ENCODE data around the gene ZFP92. TPM values are rescaled to one million over a fixed set of nuclear protein-coding genes. Genes with fewer than 3 reads are reported as not detected.

Gene ZFP92
- polyA plus RNA-seq, 1 donor (not counting 4 experiments of a cell fraction or from before 2014, with no cell fraction given), result 0.64 TPM

DNA sequence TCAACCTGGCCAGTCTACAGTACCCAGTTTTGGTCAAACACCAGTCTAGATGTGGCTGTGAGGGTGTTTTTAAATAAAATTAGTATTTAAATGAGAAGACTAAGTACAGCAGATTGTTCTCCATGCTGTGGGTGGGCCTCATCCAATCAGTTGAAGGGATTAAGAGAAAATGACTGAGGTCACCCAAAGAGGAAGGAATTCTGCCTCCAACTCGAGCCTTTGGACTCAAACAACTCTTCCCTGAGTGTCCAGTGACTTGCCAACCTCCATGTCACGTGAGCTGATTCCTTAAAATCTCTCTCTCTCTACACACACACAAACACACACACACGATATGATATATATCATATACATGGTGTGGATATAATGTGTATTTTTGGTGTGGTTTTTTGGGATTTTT, 24.6 kb downstream of the ZFP92 start:
- Histone ChIP-seq H3K9me1 (ENCODE audit: control insufficient read depth, extremely low read depth, insufficient read depth, low read length) (no peaks in the 10 kb centered on the region), H3K4me1 (ENCODE audit: control insufficient read depth, extremely low read depth, insufficient read depth, low read length) (no peaks in the 10 kb centered on the region), H4K20me1 (ENCODE audit: control insufficient read depth, extremely low read depth, insufficient read depth, low read length) (no peaks in the 10 kb centered on the region), H3K36me3 (ENCODE audit: control insufficient read depth in 2 of 2, extremely low read depth in 1 of 2, insufficient read depth in 2 of 2, low read length in 2 of 2) (no peaks in the 10 kb centered on the region), H3K27ac (ENCODE audit: control insufficient read depth, insufficient read depth, low read length) (no peak overlapping the region), H3K79me2 (ENCODE audit: control insufficient read depth, insufficient read depth, low read length) (no peaks in the 10 kb centered on the region), H3K9me3 (ENCODE audit: control insufficient read depth, low read depth, low read length) (no peaks in the 10 kb centered on the region), H3K9ac (ENCODE audit: control insufficient read depth, extremely low read depth, insufficient read depth, low read length) (no peak overlapping the region), H3K27me3 (ENCODE audit: control insufficient read depth, extremely low read depth, insufficient read depth, low read length) (no peaks in the 10 kb centered on the region), H2AFZ (ENCODE audit: control insufficient read depth, low read length) (no peak overlapping the region), H3K4me3 (ENCODE audit: control insufficient read depth in 2 of 3, extremely low read depth in 1 of 3, insufficient read depth in 2 of 3, low read depth in 1 of 3, low read length in 3 of 3) (no peak overlapping the region), H3K4me2 (ENCODE audit: control insufficient read depth, extremely low read depth, insufficient read depth, low read depth, low read length) (no peak overlapping the region)
- DNase-seq (ENCODE audit: low read depth, low spot score) (no peak), FAIRE-seq (no peak)
- dilution Hi-C loops (cut with MboI; ENCODE audit: extremely low pct_ligation_motif_present, low sequenced_read_pairs), result no loop called here
- no peak for TF ChIP-seq EZH2 (IDR thresholded peaks at IDR 0.05; ENCODE audit: low read length)
- TF ChIP-seq, protein P1, sequence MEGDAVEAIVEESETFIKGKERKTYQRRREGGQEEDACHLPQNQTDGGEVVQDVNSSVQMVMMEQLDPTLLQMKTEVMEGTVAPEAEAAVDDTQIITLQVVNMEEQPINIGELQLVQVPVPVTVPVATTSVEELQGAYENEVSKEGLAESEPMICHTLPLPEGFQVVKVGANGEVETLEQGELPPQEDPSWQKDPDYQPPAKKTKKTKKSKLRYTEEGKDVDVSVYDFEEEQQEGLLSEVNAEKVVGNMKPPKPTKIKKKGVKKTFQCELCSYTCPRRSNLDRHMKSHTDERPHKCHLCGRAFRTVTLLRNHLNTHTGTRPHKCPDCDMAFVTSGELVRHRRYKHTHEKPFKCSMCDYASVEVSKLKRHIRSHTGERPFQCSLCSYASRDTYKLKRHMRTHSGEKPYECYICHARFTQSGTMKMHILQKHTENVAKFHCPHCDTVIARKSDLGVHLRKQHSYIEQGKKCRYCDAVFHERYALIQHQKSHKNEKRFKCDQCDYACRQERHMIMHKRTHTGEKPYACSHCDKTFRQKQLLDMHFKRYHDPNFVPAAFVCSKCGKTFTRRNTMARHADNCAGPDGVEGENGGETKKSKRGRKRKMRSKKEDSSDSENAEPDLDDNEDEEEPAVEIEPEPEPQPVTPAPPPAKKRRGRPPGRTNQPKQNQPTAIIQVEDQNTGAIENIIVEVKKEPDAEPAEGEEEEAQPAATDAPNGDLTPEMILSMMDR (optimal IDR thresholded peaks at IDR 0.05 in 1 of 3, IDR thresholded peaks at IDR 0.05 in 1 of 3, conservative IDR thresholded peaks at IDR 0.05 in 1 of 3; ENCODE audit: extremely low read depth in 1 of 3, insufficient read depth in 2 of 3, low read length in 3 of 3), result no peak

DNA sequence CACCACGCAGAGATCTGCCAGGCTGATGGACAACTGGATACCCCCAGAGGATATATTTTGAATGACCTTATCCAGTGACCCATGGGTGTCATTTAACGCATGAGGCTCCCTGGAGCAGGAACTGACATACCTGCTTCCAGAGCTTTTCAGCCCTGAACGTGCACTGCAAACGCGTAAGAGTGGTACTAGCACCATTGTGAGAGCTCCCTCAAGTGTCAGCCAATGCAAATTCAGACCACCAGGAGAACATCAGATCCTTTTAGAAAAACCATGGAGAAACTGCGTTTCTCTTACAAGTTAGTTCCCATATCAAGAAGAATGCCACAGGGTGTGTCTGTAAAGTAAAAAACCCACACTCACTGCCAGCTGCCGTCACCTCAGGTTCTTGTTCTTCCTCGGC, 27.3 kb downstream of the ZFP92 start:
- no peak overlapping the region for H3K9ac ChIP-seq (ENCODE audit: control insufficient read depth, extremely low read depth, insufficient read depth, low read length)
- H3K4me3 ChIP-seq (ENCODE audit: control insufficient read depth in 2 of 3, extremely low read depth in 1 of 3, insufficient read depth in 2 of 3, low read depth in 1 of 3, low read length in 3 of 3), result no peak overlapping the region
- H3K27ac ChIP-seq (ENCODE audit: control insufficient read depth, insufficient read depth, low read length), result no peak overlapping the region
- H4K20me1 ChIP-seq (ENCODE audit: control insufficient read depth, extremely low read depth, insufficient read depth, low read length), result no peaks in the 10 kb centered on the region
- FAIRE-seq, result no peak
- H3K79me2 ChIP-seq (ENCODE audit: control insufficient read depth, insufficient read depth, low read length), result no peaks in the 10 kb centered on the region
- no peak for TF ChIP-seq EZH2 (IDR thresholded peaks at IDR 0.05; ENCODE audit: low read length)
- TF ChIP-seq, protein P1 (optimal IDR thresholded peaks at IDR 0.05 in 1 of 3, IDR thresholded peaks at IDR 0.05 in 1 of 3, conservative IDR thresholded peaks at IDR 0.05 in 1 of 3; ENCODE audit: extremely low read depth in 1 of 3, insufficient read depth in 2 of 3, low read length in 3 of 3), result peak in 2 of 3 experiments; percentile 22 to 47
- no peak for DNase-seq (ENCODE audit: low read depth, low spot score)
- no peaks in the 10 kb centered on the region for H3K9me1 ChIP-seq (ENCODE audit: control insufficient read depth, extremely low read depth, insufficient read depth, low read length)
- H3K27me3 ChIP-seq (ENCODE audit: control insufficient read depth, extremely low read depth, insufficient read depth, low read length), result no peaks in the 10 kb centered on the region
- dilution Hi-C loops (cut with MboI; ENCODE audit: extremely low pct_ligation_motif_present, low sequenced_read_pairs), result no loop called here
- H3K36me3 ChIP-seq (ENCODE audit: control insufficient read depth in 2 of 2, extremely low read depth in 1 of 2, insufficient read depth in 2 of 2, low read length in 2 of 2), result no peaks in the 10 kb centered on the region
- no peak overlapping the region for H2AFZ ChIP-seq (ENCODE audit: control insufficient read depth, low read length)
- no peaks in the 10 kb centered on the region for H3K9me3 ChIP-seq (ENCODE audit: control insufficient read depth, low read depth, low read length)
- H3K4me2 ChIP-seq (ENCODE audit: control insufficient read depth, extremely low read depth, insufficient read depth, low read depth, low read length), result no peak overlapping the region
- H3K4me1 ChIP-seq (ENCODE audit: control insufficient read depth, extremely low read depth, insufficient read depth, low read length), result peaks cover 10% of the 10 kb centered on the region

All from keratinocyte (primary cell).